B cell (primary cell): Measurements from ENCODE around the gene TAF11L2.

Source experiments
- CTCF ChIP-seq: fragments of 200-600 bp; IDR thresholded peaks from one replicate; pipeline ENCODE4 v1.8.0; 2022; ENCODE audit warnings: antibody characterized with exemption, mild to moderate bottlenecking
- EZH2 ChIP-seq: IDR thresholded peaks from 2 replicates; pipeline ENCODE4 v1.6.1; 2012; ENCODE audit warnings: borderline replicate concordance, low read depth, mild to moderate bottlenecking, moderate library complexity, low read length; ENCODE audit not compliant: insufficient read depth, poor library complexity, severe bottlenecking

GRCh38 chr5:17511775-17512325 is 13.8 kb downstream of the TAF11L2 start:
- TF ChIP-seq CTCF (no peak), EZH2 (no peak)
